Fibroblast of the aortic adventitia (primary cell): ENCODE results near the gene SHISA6. TPM values are rescaled to one million over a fixed set of nuclear protein-coding genes. Genes with fewer than 3 reads are reported as not detected.

Experiments
- DNase-seq: peaks from one replicate; pipeline ENCODE4 v3.0.0-alpha.2; 2010; ENCODE audit warnings: low read depth
- H3K4me3 ChIP-seq: 2 replicates; pipeline ENCODE4 v1.5.1; 2011; ENCODE audit warnings: low read depth, mild to moderate bottlenecking, control low read depth, low read length, moderate library complexity
- total RNA-seq: library from RNA; depleted of rRNA; stranded (reverse); fragments of >200 nt; gene quantifications from 2 replicates; pipeline ENCODE4 v1.2.3, GENCODE V29; 2012; ENCODE audit warnings: low replicate concordance
- TF ChIP-seq, protein P1 (sequence below): IDR thresholded peaks from 2 replicates; pipeline ENCODE4 v1.5.1; 2011; ENCODE audit warnings: mild to moderate bottlenecking, low read length, control low read depth, inconsistent platforms; ENCODE audit not compliant: insufficient read depth

SHISA6 gene
- total RNA-seq, 1 donor: not detected

DNA sequence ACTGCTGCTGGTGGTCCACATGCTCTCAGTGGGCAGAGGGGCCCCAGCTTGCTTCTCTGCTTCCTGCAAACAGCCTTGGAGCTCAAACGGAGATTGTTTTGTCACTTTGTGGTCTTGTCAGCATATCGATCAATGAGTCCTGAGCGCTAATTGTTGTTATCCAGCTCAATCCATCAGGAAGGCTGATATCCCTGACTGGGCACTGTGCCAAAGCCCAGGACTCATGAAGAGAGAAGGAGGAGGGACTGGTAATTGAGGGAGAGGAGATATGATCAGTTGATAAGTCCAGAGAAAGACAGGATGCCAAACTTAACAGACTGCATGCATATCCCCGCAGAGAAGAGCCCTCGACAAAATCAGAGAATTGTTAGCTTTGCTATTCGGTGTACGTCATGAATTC, 298.6 kb downstream of the SHISA6 start:
- H3K4me3 ChIP-seq: no peak overlapping the region
- TF ChIP-seq, protein P1, sequence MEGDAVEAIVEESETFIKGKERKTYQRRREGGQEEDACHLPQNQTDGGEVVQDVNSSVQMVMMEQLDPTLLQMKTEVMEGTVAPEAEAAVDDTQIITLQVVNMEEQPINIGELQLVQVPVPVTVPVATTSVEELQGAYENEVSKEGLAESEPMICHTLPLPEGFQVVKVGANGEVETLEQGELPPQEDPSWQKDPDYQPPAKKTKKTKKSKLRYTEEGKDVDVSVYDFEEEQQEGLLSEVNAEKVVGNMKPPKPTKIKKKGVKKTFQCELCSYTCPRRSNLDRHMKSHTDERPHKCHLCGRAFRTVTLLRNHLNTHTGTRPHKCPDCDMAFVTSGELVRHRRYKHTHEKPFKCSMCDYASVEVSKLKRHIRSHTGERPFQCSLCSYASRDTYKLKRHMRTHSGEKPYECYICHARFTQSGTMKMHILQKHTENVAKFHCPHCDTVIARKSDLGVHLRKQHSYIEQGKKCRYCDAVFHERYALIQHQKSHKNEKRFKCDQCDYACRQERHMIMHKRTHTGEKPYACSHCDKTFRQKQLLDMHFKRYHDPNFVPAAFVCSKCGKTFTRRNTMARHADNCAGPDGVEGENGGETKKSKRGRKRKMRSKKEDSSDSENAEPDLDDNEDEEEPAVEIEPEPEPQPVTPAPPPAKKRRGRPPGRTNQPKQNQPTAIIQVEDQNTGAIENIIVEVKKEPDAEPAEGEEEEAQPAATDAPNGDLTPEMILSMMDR: no peak
- DNase-seq: no peak

DNA sequence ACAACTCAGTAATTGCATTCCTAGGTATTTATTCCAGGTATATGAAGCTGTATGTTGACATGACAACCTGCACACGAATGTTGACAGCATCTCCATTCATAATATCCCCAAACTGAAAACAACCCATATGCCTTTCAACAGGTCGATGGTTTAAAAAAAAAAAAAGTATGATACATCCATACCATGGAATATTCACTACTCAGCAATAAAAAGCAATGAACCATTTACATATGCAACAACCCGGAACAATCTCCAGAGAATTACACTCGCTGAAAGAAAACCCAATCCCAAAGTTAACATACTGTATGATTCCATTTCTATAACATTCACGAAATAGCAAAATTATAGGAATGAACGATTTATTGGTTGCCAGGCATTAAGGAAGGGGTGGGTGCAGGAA, 304.0 kb downstream of the SHISA6 start:
- TF ChIP-seq, protein P1: no peak
- DNase-seq: no peak

DNA sequence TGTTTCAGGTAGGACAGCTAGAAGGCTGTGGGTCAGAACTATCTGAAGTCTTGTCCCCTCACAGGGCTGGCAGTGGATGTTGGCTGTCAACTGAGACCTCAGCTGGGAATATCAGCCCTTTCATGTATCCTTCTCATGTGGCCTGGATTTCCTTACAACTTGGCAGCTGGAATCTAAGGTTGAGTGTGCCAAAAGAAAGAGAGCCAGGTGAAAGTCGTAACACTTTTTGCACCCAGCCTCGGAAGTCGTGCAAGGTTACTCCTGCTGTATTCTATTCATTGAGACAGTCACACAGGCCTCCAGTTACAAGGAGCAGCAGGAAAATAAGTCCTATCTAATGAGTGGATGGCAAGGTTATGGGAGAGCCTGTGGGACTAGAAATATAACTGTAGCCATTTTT, 304.7 kb downstream of the SHISA6 start:
- no peak overlapping the region for H3K4me3 ChIP-seq
- no peak for DNase-seq
- TF ChIP-seq, protein P1: no peak

More for the DNA sequence above, 304.0 kb downstream of the SHISA6 start:
- H3K4me3 ChIP-seq: no peak overlapping the region

DNA sequence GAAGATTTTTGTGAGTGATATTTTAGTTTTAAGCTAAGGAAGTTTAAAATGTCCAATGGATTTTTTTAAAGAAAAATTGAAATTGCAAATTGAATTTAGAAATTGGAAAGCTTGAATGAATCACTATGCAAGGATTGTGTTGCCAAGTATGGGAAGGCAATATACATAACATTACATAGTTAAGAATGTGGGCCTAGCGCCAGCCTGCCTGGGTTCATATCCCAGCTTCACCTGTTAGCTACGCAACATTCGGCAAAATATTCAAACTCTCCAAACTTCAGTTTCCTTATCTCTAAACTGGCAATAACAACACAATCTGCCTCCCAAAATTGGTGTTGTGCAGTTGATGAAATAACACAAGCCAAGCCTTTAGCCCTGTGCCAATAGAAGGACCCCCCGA, 306.8 kb downstream of the SHISA6 start:
- no peak for DNase-seq
- no peak overlapping the region for H3K4me3 ChIP-seq
- TF ChIP-seq, protein P1: no peak

DNA sequence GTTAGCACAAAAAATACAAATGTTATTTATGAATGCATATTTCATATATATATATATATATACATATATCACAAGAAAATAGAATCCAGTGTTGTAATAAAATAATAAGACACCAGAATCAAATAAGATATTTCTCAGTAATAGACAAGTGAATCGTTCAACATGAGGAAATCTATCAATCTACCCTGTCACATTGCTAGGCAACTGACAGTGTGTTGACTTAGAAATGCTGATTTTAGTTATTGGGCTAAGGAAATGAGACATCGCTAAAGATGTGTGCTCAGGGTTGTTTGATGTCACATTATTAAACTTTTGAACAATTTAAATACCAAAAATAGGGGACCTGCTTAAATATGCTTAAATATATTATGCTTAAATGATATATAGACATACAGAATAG, 307.4 kb downstream of the SHISA6 start:
- TF ChIP-seq, protein P1: no peak
- no peak for DNase-seq
- no peak overlapping the region for H3K4me3 ChIP-seq

DNA sequence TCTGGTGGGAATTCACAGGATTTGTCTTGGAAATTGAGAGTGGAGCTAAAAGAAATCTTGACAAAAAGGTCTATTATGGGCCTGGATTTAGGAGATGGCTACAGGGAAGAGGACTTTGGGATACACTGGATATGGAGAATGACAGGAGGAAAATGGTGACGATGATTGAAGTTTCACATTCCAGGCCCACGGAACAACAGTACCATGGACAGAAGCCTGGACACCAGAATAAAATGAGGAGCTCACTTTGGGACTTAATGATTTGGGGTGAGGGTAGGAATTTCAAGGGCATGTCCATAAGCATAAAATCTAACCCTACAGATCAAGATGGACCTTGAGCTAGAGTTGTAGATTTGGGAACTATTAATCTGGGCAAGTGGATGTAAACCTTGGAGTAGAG, 309.4 kb downstream of the SHISA6 start:
- H3K4me3 ChIP-seq: no peak overlapping the region
- TF ChIP-seq, protein P1: no peak
- no peak for DNase-seq

DNA sequence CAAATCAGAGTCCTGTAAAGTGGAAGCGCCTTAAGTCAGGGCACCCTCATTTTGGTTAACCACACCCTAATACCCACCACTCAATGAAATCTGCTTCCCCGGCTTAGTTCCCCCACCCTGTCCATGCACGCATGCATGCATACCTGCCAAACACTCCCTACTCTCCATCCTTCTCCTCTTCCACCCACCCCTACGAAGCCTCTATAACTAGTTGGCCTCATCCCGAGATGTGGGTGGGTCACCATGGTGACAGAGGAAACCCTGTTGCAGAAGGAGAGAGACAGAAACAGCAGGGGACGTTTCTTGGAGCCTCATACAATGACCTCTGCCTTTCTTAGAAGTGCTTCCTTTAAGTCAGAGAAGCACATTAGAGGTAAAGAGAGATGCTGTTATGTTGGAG, 310.4 kb downstream of the SHISA6 start:
- H3K4me3 ChIP-seq: no peak overlapping the region
- TF ChIP-seq, protein P1: no peak
- no peak for DNase-seq
